ENCODE results near the gene PLXNA3.

The PLXNA3 gene

DNA sequence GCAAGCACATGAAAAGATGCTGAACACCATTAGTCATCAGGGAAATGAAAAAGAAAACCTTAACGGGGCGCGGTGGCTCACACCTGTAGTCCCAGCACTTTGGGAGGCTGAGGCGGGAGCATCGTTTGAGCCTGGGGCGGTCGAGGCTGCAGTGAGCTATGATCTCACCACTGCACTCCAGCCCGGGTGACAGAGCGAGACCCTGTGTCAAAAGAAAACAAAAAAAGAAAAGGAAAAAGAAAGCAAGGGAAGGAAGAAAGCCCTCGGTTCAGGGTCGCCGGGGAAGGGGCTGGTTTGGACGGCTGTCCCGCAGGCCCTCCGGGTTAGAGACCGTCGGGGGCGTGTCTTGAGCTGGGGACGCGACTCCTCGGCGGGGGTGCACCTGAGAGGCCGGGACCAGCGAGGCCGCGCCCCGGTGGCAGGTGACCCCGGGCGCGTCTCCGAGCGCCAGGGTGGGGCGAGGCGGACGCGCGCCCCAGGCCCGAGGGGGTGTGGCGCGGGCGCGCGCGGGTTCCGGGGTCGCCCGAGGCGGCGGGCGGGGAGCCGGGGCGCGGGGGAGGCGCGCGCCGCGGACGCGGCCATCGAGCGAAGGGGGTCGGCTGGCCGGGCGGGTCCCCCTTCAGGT, 478 bp upstream of the PLXNA3 start:
- peaks cover 17% of the 10 kb centered on the region for H3K27me3 ChIP-seq (ENCODE audit: insufficient read depth, low read depth, severe bottlenecking)
- peak overlapping the region; percentile 33 for H3K4me3 ChIP-seq (ENCODE audit: low read depth, low read length)
- H3K36me3 ChIP-seq = peaks cover 31% of the 10 kb centered on the region
- peak overlapping the region; percentile 63; the same call in 1 of the 2 replicates for H3K27ac ChIP-seq
- H3K9me3 ChIP-seq (ENCODE audit: severe bottlenecking) = peaks cover 6% of the 10 kb centered on the region
- DNase-seq = peak; percentile 67
- no peak for TF ChIP-seq CTCF (IDR thresholded peaks at IDR 0.05; ENCODE audit: low read depth, low read length)

DNA sequence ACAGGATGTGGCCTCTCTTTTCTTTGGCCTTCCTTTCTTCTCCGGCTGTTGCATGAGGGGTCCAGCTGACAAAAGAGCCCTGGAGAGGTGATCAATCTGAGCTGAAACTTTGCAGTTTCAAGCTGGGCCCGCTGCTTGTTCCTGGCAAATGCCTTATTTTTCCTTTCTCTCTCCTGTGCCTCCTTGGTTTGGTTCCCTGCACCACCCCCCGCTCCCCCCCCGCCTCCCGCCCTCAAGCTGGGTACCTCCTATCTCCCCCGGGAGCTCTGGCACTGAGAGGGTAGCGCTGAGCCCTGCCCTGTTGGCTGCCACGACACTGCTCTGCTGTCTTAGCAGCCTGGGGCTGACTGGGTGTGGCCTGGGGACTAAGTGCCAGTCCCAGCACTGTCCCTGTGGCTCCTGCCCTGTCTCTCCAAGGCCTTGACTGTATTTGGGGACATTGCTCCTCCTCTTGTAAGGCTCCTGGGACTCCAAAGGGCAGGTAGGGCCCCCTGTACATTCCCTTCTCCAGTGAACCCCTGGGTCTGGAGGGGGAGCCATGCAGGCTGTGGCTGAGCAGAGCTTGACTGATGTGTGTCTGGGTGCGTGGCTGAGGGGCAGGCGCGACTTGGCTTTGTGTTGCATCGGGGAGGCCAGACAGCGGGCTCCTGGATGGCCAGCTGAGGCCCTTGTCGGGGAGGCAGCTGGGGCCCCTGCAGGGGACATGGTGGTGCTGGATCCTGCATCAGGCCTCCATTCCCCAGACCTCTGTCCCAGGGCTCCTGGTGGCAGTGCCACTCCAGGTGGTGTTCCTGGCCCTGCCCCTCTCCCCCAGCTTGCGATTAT, 1.1 kb downstream of the PLXNA3 start:
- no peak for TF ChIP-seq CTCF (IDR thresholded peaks at IDR 0.05; ENCODE audit: low read depth, low read length)
- Histone ChIP-seq H3K9me3 (ENCODE audit: severe bottlenecking) (peaks cover 6% of the 10 kb centered on the region), H3K27ac (peak overlapping the region; percentile 67), H3K27me3 (ENCODE audit: insufficient read depth, low read depth, severe bottlenecking) (peaks cover 20% of the 10 kb centered on the region), H3K36me3 (peaks cover 36% of the 10 kb centered on the region), H3K4me3 (ENCODE audit: low read depth, low read length) (peak overlapping the region; percentile 74)
- peak; percentile 49 for DNase-seq

DNA sequence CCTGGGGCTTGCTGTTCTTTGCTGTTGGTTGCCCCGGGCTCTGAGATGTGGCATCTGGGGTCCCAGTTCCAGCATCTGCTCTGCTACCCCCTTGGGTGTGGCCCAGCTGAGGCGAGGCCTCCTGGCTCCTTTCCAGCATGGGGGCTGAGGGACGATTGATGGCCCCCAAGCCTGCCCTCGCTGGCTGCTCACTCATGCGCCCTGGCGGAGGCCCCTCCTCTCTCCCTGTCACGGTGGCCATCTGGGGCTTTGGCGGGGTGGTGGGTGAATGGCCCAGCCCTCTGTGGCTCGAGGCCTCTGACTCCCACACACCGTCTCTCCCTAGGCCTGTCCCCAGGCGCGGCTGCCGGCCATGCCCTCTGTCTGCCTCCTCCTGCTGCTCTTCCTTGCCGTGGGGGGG, 1.8 kb downstream of the PLXNA3 start:
- Histone ChIP-seq H3K27ac (peak overlapping the region; percentile 67), H3K27me3 (ENCODE audit: insufficient read depth, low read depth, severe bottlenecking) (peaks cover 26% of the 10 kb centered on the region), H3K36me3 (peaks cover 43% of the 10 kb centered on the region), H3K9me3 (ENCODE audit: severe bottlenecking) (peaks cover 5% of the 10 kb centered on the region), H3K4me3 (ENCODE audit: low read depth, low read length) (peak overlapping the region; percentile 74)
- TF ChIP-seq CTCF (IDR thresholded peaks at IDR 0.05; ENCODE audit: low read depth, low read length) = no peak
- peak; percentile 84 for DNase-seq

DNA sequence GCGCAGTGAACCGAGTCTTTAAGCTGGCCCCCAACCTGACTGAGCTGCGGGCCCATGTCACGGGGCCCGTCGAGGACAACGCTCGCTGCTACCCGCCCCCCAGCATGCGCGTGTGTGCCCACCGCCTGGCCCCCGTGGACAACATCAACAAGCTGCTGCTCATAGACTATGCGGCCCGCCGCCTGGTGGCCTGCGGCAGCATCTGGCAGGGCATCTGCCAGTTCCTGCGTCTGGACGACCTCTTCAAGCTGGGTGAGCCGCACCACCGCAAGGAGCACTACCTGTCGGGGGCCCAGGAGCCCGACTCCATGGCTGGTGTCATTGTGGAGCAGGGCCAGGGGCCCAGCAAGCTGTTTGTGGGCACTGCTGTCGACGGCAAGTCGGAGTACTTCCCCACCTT, 2.2 kb downstream of the PLXNA3 start:
- DNase-seq = peak; percentile 40
- no peak overlapping the region for H3K4me3 ChIP-seq (ENCODE audit: low read depth, low read length)
- H3K36me3 ChIP-seq = peaks cover 46% of the 10 kb centered on the region
- peak; percentile 24; the same call in 1 of the 2 replicates for TF ChIP-seq CTCF (IDR thresholded peaks at IDR 0.05; ENCODE audit: low read depth, low read length)
- peak overlapping the region; percentile 67 for H3K27ac ChIP-seq
- peaks cover 27% of the 10 kb centered on the region for H3K27me3 ChIP-seq (ENCODE audit: insufficient read depth, low read depth, severe bottlenecking)
- peaks cover under 1% of the 10 kb centered on the region for H3K9me3 ChIP-seq (ENCODE audit: severe bottlenecking)

GRCh38 chrX:154462396-154462795, 4.3 kb downstream of the PLXNA3 start:
- no peak for TF ChIP-seq CTCF (IDR thresholded peaks at IDR 0.05; ENCODE audit: low read depth, low read length)

More at GRCh38 chrX:154462396-154462795, 4.3 kb downstream of the PLXNA3 start:
- no peak for DNase-seq
- Histone ChIP-seq H3K9me3 (ENCODE audit: severe bottlenecking) (no peaks in the 10 kb centered on the region), H3K27me3 (ENCODE audit: insufficient read depth, low read depth, severe bottlenecking) (peaks cover 36% of the 10 kb centered on the region), H3K4me3 (ENCODE audit: low read depth, low read length) (no peak overlapping the region), H3K36me3 (peaks cover 64% of the 10 kb centered on the region), H3K27ac (no peak overlapping the region)

Measured in WERI-Rb-1 (cell line).